ENCODE measurements around the gene KIF26A.

KIF26A gene

GRCh38 chr14:104138098-104138717 is at the start of gene KIF26A:
TSS of gene KIF26A (plus strand) at chr14:104138587. CDS start at chr14:104138723, 136 bp downstream.
- no peak for DNase-seq (ENCODE audit: low spot score)

- DNase-seq (ENCODE audit: low spot score) = no peak
Observed at GRCh38 chr14:104090071-104090748, 48.2 kb upstream of the KIF26A start.

GRCh38 chr14:104091061-104091926 is 47.1 kb upstream of the KIF26A start:
- no peak for DNase-seq (ENCODE audit: low spot score)

GRCh38 chr14:104091927-104092771 is 46.2 kb upstream of the KIF26A start:
- no peak for DNase-seq (ENCODE audit: low spot score)

GRCh38 chr14:104092931-104093365 is 45.4 kb upstream of the KIF26A start:
- no peak for DNase-seq (ENCODE audit: low spot score)

GRCh38 chr14:104093366-104094055 is 44.9 kb upstream of the KIF26A start:
- no peak for DNase-seq (ENCODE audit: low spot score)

GRCh38 chr14:104094056-104094708 is 44.2 kb upstream of the KIF26A start:
- no peak for DNase-seq (ENCODE audit: low spot score)

GRCh38 chr14:104094709-104095425 is 43.5 kb upstream of the KIF26A start:
- peak; percentile 6 for DNase-seq (ENCODE audit: low spot score)

- no peak for DNase-seq (ENCODE audit: low spot score)
Observed at GRCh38 chr14:104095426-104096310, 42.7 kb upstream of the KIF26A start.

- no peak for DNase-seq (ENCODE audit: low spot score)
Observed at GRCh38 chr14:104096318-104096717, 42.1 kb upstream of the KIF26A start.

GRCh38 chr14:104096751-104097700 is 41.4 kb upstream of the KIF26A start:
- no peak for DNase-seq (ENCODE audit: low spot score)

- no peak for DNase-seq (ENCODE audit: low spot score)
Observed at GRCh38 chr14:104098272-104099095, 39.9 kb upstream of the KIF26A start.

GRCh38 chr14:104099096-104100041 is 39.0 kb upstream of the KIF26A start:
- DNase-seq (ENCODE audit: low spot score) = no peak

- DNase-seq (ENCODE audit: low spot score) = no peak
Observed at GRCh38 chr14:104100171-104101085, 38.0 kb upstream of the KIF26A start.

Measured in globus pallidus (tissue), 1 donor.